Dedifferentiated amniotic fluid mesenchymal stem cell (primary cell): ENCODE results near the gene ELAC1.
"Not testable (repeated sequence)": the region's sequence is repeated elsewhere in the genome, so short reads cannot be mapped to it uniquely, and the experiment has no call there.

Source experiments
- DNase-seq: peaks from one replicate; pipeline ENCODE4 v3.0.0-alpha.2; 2016; ENCODE audit errors: extremely low spot score

ELAC1 gene

GRCh38 chr18:50973367-50974126, 5.7 kb downstream of the ELAC1 start:
- DNase-seq = no peak

GRCh38 chr18:50977037-50977760, 9.4 kb downstream of the ELAC1 start:
- no peak for DNase-seq

- no peak for DNase-seq
Observed at GRCh38 chr18:50981381-50981780, 13.5 kb downstream of the ELAC1 start.

- DNase-seq = no peak
Observed at GRCh38 chr18:50982086-50982801, 14.4 kb downstream of the ELAC1 start.

DNA sequence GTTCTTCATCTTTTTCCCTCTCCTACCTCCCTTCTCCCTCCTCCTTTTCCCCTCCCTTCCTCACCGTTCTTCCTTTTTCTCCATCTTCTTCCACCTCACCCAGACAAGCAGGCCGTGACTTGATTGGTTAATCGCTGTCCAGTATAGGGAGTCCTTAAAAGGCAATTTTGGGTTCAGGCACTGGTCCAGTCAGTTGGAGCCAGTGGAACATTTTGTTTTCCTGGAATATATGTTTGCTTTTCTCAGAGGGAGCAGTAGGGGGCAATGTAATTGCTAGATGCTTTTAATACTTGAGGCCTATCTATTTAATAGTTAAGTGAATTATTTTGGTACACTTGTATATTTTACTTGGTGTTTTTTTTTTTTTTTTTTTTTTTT, 15.0 kb downstream of the ELAC1 start:
- no peak for DNase-seq

DNA sequence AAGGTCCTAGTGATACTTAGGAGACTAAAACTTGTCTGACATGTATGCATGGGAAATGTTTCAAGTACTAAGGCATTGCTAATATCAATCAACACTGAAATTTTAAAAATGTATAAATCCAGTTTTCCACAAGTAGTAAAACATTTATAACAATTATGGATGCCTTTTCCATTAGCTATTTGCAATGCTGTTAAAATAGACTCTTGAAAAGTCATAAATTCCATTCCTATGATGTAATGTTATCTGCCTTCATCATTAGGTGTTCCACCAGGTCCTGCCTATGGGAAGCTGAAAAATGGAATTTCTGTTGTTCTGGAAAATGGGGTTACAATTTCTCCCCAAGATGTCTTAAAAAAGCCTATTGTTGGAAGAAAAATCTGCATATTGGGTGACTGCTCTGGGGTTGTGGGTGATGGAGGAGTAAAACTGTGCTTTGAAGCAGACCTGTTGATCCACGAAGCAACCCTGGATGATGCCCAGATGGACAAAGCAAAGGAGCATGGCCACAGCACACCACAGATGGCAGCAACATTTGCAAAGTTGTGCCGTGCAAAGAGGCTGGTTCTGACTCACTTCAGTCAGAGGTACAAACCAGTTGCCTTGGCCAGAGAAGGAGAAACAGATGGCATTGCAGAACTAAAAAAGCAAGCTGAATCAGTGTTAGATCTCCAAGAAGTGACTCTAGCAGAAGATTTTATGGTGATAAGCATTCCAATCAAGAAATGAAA, 18.7 kb downstream of the ELAC1 start:
- no peak for DNase-seq

- DNase-seq = no peak
Observed at GRCh38 chr18:50987261-50987660, 19.4 kb downstream of the ELAC1 start.

DNA sequence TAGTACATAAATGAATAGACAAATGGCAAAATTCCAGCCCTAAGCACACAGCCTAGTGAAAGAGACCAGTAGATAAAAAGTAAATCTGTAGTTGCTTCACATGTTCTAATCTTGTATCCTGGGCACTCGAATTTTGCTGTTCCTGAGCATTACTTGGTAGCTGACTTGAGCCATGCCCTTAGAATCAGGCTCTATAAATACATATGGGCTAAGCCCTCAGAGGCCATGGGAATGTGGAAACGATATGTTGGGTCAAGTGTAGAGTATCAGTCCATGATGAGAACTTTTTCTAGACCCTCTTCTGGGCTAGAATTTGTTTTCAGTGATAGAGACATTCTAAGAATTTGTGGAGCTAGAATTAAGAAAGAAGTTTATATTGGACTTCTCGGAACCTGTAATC, 21.9 kb downstream of the ELAC1 start:
- no peak for DNase-seq

GRCh38 chr18:50992351-50992762, 24.5 kb downstream of the ELAC1 start:
- no peak for DNase-seq

DNA sequence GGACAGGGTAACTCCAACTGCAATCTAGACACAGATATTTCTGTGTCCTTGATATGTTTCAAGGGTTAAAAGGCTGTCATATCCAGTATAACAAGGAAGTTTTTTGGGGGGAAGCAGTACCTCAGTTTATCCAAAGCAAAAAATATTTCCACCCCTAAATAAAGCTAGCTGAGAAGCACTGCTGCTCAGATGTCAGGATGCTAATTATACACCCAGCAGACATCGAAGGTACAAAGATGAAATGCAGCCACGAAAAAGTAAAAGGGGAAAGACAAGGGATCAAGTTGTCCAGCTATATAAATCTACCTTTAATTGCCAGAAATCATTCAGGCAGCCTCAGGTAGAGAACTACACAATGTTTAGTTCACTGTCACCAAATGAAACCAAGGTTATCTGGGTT, 26.2 kb downstream of the ELAC1 start:
- DNase-seq = no peak

DNA sequence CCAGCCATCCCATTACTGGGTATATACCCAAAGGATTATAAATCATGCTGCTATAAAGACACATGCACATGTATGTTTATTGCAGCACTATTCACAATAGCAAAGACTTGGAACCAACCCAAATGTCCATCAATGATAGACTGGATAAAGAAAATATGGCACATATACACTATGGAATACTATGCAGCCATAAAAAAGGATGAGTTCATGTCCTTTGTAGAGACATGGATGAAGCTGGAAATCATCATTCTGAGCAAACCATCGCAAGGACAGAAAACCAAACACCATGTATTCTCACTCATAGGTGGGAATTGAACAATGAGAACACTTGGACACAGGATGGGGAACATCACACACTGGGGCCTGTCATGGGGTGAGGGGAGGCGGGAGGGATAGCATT, 35.3 kb downstream of the ELAC1 start:
- DNase-seq = not testable (repeated sequence)

DNA sequence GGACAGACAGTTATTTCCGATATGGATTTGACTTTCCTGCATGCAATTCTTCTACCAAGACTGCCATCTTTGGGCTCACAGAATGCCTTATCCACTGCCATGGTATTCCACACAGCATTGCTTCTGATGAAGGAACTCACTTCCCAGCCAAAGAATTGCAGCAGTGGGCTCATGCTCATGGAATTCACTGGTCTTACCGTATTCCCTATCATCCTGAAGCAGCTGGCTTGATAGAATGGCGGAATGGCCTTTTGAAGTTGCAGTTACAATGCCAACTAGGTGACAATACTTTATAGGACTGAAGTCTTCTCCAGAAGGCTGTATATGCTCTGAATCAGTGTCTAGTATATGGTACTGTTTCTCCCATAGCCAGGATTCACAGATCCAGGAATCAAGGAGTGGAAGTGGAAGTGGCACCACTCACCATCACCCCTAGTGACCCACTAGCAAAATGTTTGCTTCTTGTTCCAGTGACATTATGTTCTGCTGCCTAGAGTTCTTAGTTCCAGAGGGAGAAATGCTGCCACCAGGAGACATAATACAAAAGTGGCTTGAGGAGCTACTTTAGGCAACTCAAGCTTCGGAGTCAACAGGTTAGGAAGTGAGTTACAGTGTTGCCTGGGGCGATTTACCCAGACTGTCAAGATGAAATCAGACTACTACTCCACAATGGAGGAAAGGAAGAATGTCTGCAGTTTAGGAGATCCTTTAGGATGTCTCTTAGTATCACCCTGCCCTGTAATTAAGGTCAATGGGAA, 38.4 kb downstream of the ELAC1 start:
- no peak for DNase-seq

DNA sequence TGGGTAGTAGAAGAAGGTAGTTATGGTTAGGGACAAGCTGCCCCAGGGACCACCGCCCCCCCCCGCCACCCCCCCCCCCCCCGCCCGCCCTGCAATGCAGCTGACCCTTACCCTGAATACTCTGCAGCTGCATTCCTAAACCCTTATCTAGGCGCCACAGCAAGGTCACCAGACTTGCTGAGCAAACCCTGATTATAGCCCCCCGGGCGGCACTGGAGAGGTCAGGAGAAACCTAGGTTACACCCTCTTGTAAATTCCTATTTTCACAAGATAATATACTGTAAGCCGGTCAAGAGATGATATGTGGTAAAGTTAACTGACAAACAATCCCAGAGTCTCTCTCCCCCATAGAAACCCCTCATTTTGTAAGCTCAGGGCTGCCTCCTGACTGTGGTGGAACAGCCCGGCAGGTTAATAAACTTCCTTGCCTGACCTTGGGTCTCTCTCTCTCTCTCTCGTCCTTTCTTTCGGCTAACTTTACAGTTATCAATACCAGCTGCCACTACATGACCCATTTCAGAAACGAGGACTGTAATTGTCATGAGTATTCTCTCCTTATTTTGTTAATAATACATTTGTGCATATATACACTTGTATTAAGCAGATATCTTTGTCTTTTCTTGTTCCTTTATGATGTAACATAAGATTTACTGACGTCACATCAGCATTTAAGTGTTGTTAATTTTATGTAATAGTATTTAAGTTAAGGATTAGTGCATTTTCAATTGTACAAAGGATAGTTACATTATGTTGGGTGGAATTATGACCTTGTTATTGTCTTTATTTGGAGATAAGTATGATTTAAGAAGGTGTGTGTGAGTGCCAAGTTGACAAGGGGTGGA, 39.3 kb downstream of the ELAC1 start:
- DNase-seq = no peak

DNA sequence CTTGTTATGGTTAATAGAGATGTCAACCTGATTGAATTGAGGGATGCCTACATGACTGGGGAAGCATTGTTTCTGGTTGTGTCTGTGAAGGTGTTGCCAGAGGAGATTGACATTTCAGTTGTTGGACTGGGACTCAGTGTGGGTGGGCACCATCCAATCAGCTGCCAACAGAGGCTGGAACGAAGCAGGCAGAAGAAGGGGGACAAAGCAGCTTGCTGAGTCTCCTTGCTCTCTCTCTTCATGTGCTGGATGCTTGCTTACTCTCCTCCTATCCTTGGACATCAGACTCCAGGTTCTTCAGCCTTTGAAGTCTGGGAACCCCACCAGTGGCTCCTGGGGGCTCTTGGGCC, 39.9 kb downstream of the ELAC1 start:
- DNase-seq = no peak

- DNase-seq = no peak
Observed at GRCh38 chr18:51009072-51009471, 41.2 kb downstream of the ELAC1 start.

GRCh38 chr18:51010218-51010617, 42.4 kb downstream of the ELAC1 start:
- no peak for DNase-seq

- no peak for DNase-seq
Observed at GRCh38 chr18:51011709-51012108, 43.9 kb downstream of the ELAC1 start.

DNA sequence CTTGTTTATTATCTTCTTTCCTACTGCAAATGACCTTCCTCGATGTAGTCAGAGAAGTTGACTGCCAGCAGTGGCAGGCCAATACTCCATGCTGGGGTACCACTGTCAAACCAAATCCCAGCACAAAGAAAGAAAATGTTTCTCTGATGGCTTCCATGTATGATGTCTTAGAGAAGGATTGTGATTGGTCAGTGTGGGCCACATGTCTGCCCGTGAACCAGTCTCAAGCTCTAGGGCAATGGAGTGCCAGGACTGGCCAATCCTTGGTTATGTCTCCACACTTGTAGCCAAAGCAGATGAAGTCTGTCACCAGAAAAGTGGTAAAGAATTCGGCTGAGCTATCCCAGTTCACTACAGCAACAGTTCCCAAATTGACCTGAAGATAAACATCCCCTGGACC, 44.6 kb downstream of the ELAC1 start:
- no peak for DNase-seq

GRCh38 chr18:51013259-51013658, 45.4 kb downstream of the ELAC1 start:
- DNase-seq = no peak

GRCh38 chr18:51017140-51017879, 49.5 kb downstream of the ELAC1 start:
- no peak for DNase-seq
